NOMO-1 treated with dmso at 0.1 percent for 144 hours (cell line): ENCODE results near the gene IRF2.

Source experiments
- DNase-seq: peaks from one replicate; lab custom pipeline; 2025; ENCODE audit not compliant: unreplicated experiment; lab: John Stamatoyannopoulos, UW

IRF2 gene

DNA sequence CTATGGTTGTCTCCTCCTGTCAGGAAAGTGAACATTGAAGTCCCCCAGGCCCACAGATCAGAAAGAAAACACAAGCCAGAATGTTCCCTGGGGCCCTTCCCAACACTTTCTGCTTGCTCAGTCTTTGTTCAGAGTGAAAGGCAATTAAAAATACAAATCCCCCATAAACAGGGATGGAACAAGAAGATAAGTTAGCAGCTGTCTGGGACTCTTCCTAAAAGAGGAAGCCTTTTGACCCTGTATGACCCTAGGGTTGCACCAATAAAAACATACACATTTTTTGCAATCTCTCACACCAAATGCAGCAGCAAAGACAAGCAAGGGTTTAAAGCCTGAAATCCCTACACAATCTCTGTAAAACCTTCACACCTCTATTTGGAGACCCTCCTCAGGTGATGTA, 22.6 kb downstream of the IRF2 start:
- DNase-seq = no peak

DNA sequence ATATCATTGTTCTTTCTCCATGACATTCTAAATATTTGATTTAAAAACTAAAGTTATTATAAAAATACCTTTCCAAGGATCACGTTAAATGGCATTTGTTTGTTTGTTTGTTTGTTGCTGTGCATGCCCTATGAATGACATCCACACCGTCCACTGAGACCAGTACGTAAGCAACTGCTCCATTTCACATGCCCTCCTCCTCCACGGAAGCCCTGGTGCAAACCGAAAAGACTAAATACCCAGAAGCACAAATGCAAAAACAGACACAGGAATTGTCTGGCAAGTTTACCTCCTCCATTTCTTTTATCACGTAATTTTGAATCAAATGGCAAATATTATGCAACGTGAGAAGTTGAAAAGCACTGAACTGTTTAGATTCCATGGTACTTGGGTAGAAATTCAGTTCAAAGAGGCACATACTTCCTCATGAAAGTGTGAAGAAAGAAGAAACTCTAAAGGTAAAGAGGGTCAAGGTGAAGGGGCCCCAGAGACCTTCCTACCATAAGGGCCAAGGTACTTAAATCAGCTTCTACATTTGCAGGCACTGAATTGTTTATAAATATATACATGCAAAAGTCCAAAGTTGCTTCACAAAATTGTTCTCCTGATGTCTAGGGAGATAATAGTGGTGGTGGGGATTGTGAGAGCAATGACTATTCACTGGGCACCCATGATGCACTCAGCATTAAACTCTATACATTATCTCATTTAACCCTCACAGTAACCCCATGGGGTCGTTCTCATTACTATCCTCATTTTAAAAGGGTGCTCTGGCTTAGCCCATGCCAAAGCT, 23.4 kb downstream of the IRF2 start:
- no peak for DNase-seq

DNA sequence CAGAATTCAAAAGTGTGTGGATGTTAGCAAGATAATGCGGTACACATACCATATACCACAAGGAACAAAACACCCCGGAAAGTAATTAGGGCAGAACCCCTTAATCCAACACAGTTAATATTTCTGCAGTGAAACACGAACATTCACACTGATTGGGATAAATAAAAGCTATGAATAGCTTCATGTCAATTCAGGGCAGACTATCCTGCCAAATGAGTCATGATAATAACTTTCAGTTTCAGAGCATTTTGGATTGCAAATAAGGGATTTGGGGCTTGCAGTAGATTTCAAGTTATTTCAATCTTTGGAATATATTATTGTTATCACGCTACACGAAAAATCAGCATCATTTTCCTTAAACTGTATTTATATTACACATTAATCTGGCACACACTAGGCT, 24.3 kb downstream of the IRF2 start:
- DNase-seq = no peak

DNA sequence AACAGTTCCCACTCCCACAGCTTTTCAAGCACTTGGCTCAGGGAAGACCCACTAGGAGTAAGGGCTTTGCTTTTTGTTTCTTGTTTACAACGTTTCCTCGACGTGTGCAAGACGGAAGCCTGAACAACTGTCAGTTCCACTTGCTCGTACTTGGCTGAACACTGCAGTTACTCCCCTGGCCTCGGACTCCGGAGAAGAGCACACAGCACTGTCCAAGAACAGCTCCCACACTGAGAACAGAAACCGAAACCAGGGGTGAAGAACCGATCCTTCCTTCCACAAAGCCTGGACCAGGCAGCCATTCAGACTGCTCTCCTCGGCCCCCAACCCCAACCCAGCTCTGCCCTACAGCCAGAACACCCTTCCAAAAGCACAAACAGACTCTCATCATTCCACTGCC, 25.5 kb downstream of the IRF2 start:
- peak; percentile 53 for DNase-seq

DNA sequence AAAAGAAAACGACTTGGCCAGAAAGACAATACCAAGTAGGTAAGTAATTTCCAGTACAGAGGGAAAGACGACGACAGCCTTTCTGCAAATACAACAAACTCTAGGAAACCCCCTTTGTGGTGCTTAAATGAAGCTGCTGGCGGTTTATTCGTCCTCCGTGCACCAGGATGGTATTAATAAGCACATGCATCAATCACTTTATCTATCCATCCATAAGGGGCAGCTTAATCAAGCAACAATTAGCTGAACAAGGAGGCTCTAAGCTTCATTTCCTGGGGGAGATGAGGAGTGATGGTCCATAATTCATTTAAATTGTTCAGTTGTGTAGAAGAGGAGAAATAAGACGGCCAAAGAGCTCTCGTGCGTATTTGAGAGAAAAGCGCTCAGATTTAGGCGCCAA, 26.2 kb downstream of the IRF2 start:
- DNase-seq = no peak

DNA sequence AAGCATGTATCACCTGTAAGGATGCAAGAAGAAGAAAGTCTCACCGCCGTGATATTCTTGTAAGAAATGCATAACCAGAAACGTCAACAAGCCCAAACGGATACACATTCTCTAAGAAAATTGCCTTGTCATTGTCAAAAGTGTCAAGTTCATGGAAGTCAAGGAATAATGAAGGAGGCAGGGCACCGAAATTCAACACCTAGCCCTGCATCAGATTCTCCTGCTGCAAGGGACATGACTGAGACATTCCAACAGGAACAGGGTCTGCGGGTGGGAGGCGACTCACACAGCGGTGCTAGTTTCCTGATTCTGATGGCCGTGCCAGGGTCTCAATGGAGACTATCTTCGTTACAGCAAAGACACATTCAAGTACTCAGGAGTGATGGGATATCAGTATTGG, 26.7 kb downstream of the IRF2 start:
- DNase-seq = no peak

DNA sequence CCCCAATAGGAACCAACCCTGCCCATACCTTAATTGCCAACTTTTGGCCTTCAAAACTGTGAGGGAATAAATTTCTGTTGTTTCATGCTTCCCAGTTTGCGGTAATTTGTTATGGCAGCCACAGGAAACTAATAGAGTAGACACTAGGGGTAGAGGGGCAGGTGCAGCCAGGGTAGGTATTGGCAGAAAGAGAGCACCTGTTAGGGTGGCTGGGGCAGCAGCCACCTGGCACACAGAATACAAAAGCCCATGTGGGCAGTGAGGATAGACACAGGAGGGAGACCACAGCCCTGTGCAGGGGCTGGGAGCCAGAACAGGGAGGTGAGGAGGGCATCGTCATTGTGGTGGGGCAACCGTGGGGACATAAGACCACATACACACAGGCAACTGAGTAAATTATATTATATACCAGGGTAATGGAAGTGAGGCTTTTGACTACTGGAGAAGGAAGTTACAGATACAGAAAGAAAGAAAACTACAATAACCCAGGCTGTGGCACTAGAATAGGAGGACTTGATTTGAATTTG, 28.2 kb downstream of the IRF2 start:
- no peak for DNase-seq

DNA sequence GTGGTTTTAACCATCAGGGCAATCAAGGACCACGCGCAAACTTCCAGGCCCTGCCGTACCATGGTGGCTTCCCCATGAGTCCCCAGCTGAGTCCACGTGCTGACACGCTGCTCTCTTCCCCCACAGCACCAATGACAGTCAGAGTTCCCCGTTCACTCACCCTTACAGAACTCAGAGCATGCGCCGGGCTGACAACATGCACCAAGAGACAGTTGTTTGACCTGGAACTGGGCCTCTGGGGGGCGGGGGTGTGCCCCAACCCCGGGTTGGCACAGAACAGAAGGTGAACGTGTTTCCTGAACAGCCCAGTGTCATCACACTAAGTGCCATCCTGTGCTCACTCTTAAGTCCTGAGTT, 29.4 kb downstream of the IRF2 start:
- no peak for DNase-seq

DNA sequence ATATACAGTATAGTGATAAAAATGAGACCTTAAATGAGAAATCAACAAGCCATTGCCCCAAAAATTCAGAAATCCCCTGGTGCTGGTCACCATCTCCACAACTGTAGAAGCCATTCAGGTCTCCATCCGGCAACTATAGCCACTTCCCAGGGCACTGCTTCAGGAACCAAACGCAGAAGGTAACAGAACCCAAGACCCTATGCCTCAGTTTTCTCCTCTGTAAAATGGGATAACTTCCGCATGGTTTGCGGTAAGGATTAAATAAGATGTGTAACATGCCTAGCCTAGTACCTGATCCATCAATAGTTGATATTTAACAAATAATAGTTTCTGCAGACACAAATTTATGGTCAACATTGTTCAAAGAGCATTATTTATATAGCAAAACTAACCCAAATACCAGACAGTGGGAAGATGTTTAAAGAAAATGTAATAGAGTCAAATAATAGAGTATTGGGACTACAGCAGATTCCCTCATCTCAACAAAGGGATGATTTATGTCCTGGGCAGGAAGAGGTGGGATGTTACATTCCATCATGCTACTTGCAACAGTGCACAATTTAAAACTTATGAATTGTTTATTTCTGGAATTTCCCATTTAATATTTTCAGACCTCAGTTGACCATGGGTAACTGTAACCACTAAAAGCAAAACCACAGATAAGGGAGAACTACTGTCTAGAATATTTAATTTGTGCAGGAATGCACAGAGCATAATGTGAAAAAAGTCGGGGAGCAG, 30.0 kb downstream of the IRF2 start:
- no peak for DNase-seq

DNA sequence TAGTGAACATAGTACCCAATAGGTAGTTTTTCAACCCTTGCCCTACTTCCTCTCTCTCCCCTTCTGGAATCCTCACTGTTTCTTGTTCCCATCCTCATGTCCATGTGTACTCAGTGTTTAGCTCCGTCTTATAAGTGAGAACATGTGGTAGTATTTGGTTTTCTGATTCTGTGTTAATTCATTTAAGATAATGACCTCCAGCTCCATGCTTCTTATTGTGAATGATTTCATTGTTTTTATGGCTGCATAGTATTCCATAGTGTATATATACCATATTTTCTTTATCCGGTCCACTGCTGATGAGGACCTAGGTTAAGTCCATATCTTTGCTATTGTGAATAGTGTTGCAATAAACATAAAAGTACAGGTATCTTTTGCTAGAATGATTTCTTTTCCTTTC, 31.0 kb downstream of the IRF2 start:
- no peak for DNase-seq

DNA sequence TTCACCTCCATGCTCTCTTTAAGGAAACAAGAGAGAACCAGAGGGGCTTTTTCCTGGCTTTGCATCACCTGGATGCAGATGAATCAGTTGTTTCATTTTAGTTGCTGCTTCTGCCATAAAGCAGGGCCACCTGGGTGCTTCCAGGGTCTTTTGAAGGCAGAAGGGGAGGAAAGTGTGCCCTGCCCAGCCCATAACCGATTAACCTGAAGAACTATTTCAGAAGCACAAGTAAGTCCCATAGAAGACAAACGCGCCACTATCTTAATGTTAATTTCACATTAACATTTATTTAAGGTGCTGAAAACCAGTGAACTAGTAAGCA, 32.1 kb downstream of the IRF2 start:
- DNase-seq = no peak

DNA sequence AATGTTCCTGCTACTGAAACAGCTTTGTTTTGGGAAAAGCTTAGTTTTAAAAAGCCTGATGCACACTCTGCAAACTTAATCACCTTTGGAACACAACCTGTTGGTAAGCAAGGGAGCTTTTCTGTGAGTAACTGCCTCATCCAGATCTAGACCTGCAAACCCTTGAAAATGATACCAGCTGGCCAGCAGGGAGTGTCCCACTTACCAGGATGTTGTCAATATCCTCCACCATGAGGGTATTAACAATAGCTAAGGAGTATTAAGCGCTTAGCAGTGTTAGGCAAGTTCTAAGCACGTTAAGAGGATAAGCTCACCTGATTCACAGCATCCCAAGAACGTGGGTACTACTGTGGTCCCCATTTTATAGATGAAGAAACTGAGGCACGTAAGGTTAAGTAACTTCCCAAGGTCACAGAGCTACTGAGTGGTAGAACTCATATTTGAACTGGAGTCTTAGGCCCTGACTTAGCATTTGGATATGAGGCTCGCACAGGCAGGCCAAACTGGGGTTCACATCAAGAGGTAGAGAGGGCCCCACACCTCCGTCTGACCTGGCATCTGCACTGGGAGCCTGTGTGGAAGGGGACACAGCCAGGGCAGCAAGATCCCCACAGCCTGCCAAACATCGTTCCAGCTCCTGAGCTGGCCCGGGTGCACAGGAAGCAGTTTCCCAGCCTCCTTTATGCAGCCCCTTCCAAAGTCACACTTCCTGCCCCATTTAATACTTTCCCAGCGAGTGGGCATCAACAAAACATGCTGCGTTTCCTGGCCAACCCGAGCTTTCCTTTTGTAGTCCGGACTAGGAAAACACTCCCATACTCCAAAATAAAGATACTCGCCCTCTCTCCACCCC, 32.7 kb downstream of the IRF2 start:
- DNase-seq = no peak

DNA sequence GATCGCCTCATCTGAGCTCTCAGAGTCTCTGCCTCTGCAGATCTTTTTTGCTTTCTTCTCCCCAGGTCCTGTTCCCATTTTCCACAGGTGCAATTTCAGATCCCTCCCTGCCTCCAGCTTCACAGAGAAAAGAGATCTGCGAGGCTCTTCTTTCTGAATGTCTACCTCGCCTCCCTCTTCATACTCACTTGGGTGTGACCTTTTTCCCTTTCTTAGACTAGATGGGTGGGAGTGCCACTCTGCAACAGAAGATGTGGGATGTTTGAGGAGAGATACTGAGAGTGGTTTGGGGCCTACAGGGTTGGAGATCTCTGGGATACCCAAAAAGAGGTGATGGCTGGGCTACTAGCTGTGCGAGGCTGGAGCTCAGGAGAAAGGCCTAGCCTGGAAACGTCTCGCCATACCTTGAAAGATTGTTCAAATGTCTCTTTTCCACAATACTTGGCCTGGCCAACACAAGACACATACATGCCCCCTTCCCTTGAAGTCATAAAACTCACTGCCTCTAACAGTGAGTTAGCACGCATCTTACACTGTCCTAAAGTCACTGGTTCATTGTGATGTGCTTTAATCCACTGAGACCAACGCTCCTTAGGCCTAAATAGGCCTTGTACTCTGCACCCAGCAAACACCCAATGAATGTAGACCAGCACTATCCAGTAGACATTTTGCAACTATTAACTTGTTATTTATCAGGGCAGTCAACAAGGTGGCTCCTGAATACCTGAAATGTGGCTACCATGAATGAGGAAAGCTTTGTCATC, 33.6 kb downstream of the IRF2 start:
- DNase-seq = no peak

DNA sequence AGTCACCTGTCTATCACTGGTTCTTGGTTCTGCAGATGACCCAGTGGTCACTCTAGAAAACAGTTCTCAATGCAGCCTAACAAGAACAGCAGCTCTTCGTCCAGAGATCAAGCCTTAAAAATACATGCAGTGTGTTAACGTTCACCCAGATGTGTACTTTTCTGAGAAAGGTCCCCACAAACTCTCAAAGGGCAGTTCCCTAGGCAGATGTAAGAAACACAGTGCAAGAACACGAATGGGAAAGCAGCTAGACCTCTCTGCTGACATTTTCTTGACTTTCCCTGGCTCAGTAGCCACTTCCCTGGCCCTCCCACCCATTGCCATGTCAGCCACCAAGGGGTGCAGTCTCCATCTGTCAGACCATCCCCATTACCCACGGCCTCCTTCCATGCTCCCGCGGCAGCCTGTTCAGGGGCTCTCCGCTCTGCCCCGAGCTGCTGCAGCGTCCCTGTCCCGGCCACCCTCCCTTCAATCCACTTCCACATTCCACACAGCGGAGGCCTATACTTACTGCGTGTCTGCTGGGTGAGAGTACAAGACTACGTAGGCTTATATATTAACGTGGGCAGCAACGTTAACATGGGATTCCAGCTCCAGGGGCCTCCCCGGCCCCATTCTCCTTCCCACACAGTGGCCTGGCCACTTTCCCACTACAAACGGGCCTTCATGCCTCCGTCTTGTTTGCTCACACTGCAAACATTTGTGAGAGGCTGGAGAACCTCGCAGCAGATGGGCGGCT, 34.3 kb downstream of the IRF2 start:
- no peak for DNase-seq

DNA sequence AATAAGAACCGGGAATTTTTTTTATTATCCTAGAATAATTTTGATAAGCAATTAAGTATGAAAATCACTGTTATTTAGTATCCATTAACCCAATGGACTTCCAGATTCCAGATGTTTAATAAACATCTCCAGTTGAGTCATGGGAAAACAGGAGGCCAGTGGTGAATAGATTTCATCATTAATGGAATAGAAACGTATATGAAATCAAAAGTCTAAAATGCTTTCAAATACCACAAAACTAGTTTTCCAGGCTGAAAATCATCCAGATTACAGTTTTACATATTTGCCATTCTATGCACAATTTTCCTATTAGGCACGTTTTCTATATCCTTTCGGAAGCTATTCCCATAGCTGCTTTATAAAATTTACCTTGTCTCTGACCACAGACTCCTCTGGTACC, 35.0 kb downstream of the IRF2 start:
- no peak for DNase-seq

DNA sequence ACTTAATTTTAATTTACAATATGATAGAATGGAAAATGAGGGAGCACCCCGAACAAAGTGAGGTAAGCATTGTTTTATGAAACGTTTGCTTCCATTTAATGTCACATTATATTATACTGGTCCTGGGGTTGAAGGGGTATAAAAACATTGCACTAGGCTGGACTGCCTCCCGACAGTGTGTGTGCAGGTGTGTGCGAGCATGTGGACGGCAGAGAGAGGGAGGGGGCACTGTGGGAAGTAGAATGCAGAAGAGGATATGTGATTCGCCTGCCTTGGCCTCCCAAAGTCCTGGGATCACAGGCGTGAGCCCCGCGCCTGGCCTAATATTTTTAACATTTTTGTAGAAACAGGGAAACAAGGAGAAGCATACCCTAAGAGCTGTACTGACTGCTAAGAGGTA, 36.0 kb downstream of the IRF2 start:
- DNase-seq = no peak

DNA sequence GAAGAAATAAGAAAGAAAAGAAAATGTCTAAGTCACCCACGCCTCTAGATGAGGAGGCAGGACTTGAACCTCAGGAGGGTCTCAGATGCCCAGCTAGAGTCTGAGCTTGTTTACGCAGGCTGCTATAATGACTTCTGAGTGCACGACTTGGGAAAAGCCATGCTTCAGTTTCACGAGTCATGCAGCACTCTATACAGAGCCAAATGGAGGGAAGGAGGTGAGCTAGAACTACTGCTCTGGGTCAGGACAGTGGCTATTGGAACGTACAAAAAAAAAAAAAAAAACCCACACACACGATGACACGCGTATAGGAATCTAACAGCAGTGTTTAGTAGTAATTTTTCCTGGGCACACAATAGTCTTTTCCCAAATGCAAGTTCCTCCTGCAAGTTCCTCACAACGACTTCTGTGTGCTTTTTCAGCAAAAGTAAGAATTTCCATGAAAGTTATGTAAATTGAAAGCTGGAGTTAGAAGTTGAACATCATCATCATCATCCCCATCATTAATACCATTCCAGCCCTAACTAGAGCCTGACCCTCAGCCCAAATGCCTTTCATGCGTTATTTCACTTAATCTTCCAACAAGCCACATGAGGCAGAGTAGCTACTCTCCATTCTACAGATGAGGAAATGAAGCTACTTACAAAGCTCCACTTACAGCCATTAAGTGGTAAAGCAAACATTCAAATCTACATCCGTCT, 36.6 kb downstream of the IRF2 start:
- peak; percentile 16 for DNase-seq

DNA sequence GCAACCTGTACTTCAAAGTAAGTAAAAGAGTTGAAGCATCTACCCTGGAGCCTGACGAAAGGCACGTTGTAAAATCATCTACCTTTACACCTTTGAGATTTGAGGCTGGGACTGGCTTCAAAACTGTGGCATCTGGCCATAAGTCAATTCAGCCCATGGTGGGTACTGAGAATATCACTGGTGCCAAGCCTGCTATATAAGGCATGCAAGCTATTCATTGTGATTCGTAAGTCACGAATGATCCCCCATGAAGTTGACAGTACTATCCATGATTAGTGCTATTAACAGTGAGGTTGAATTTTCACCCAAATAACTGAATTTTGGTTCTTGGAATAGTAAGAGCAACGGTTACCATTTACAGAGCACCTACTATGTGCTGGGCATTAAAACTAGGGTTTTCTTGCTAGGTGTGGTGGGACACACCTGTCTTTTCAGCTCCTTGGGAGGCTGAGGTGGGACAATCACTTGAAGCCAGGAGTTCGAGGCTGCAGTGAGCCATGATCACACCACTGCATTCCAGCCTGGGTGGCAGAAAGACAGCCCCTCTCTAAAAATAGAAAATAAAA, 39.8 kb downstream of the IRF2 start:
- DNase-seq = no peak

DNA sequence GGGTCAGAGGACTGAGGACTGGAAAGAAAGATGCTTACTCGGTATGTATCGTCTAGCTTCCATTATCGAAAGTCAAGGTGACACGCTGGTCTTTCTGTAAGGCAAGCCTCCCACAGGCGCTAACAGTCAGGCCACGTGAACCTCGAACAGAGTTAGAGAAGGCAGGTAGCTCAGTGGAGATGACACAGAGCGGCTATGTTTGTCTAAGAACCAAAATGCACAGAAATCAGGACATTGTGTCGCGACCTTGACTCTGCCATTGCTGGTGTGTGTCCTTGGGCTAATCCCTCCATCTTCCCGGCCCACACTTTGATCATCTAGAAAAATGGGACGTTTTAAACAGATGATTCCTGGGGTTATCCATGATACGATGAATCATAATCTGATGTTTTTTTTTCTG, 40.3 kb downstream of the IRF2 start:
- DNase-seq = no peak
